SK-N-SH (cell line): ENCODE data around the gene SLC5A9.
"Not testable (repeated sequence)": the region's sequence is repeated elsewhere in the genome, so short reads cannot be mapped to it uniquely, and the experiment has no call there.

Experiments
- EP300 ChIP-seq, 2 experiments: IDR thresholded peaks; 2 replicates each; pipeline versions ENCODE4 v1.4.0 to v1.6.1; 2012; ENCODE audit warnings: borderline replicate concordance in 1 of 2, low read depth in 1 of 2, low read length in 1 of 2
- POLR2AphosphoS5 ChIP-seq: IDR thresholded peaks from 2 replicates; pipeline ENCODE4 v1.6.1; 2012; ENCODE audit warnings: low read depth, low read length
- RXRA ChIP-seq: IDR thresholded peaks from 2 replicates; pipeline ENCODE4 v1.4.0; 2012; ENCODE audit warnings: low read depth, mild to moderate bottlenecking, borderline replicate concordance
- TF ChIP-seq, protein P1 (sequence below): IDR thresholded peaks from 2 replicates; pipeline ENCODE4 v1.6.1; 2012; ENCODE audit warnings: mild to moderate bottlenecking, low read depth, low read length, moderate library complexity

- TF ChIP-seq RXRA; POLR2AphosphoS5; EP300 (IDR thresholded peaks at IDR 0.05; ENCODE audit: borderline replicate concordance in 1 of 2, low read depth in 1 of 2, low read length in 1 of 2): not testable (repeated sequence)
- TF ChIP-seq, protein P1, sequence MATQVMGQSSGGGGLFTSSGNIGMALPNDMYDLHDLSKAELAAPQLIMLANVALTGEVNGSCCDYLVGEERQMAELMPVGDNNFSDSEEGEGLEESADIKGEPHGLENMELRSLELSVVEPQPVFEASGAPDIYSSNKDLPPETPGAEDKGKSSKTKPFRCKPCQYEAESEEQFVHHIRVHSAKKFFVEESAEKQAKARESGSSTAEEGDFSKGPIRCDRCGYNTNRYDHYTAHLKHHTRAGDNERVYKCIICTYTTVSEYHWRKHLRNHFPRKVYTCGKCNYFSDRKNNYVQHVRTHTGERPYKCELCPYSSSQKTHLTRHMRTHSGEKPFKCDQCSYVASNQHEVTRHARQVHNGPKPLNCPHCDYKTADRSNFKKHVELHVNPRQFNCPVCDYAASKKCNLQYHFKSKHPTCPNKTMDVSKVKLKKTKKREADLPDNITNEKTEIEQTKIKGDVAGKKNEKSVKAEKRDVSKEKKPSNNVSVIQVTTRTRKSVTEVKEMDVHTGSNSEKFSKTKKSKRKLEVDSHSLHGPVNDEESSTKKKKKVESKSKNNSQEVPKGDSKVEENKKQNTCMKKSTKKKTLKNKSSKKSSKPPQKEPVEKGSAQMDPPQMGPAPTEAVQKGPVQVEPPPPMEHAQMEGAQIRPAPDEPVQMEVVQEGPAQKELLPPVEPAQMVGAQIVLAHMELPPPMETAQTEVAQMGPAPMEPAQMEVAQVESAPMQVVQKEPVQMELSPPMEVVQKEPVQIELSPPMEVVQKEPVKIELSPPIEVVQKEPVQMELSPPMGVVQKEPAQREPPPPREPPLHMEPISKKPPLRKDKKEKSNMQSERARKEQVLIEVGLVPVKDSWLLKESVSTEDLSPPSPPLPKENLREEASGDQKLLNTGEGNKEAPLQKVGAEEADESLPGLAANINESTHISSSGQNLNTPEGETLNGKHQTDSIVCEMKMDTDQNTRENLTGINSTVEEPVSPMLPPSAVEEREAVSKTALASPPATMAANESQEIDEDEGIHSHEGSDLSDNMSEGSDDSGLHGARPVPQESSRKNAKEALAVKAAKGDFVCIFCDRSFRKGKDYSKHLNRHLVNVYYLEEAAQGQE = not testable (repeated sequence)
These were observed 9.1 kb upstream of the SLC5A9 start for GRCh38 chr1:48213462-48213861.
